Fibroblast of mammary gland (primary cell): ENCODE measurements around the gene PCBD1.

Experiments used
- DNase-seq: peaks from one replicate; pipeline ENCODE4 v3.0.0-alpha.2; 2010; ENCODE audit warnings: low read depth
- H3K4me3 ChIP-seq: 2 replicates; pipeline ENCODE4 v1.5.1; 2011; ENCODE audit warnings: low read depth, mild to moderate bottlenecking, low read length, moderate library complexity; ENCODE audit not compliant: control insufficient read depth
- CTCF ChIP-seq: conservative IDR thresholded peaks from 2 replicates; pipeline ENCODE4 v1.5.1; 2011; ENCODE audit warnings: low read depth, low read length, inconsistent platforms; ENCODE audit not compliant: control insufficient read depth, insufficient read depth

PCBD1 gene

GRCh38 chr10:70932392-70933196 lies 44.2 kb upstream of the PCBD1 start:
- no peak overlapping the region for H3K4me3 ChIP-seq
- TF ChIP-seq CTCF: no peak
- DNase-seq: no peak

- DNase-seq: peak; percentile 7
- no peak overlapping the region for H3K4me3 ChIP-seq
- TF ChIP-seq CTCF: no peak
These were observed 42.9 kb upstream of the PCBD1 start for GRCh38 chr10:70931168-70931815.

GRCh38 chr10:70930263-70931000 lies 42.1 kb upstream of the PCBD1 start:
- H3K4me3 ChIP-seq: no peak overlapping the region
- no peak for DNase-seq
- TF ChIP-seq CTCF: no peak

- no peak for DNase-seq
- no peak overlapping the region for H3K4me3 ChIP-seq
- no peak for TF ChIP-seq CTCF
These were observed 39.8 kb upstream of the PCBD1 start for GRCh38 chr10:70928140-70928539.

- H3K4me3 ChIP-seq: no peak overlapping the region
- DNase-seq: no peak
- TF ChIP-seq CTCF: no peak
These were observed 39.0 kb upstream of the PCBD1 start for GRCh38 chr10:70927189-70927943.
